Spleen (tissue), 11 donors: Measurements from ENCODE around the gene DHCR7. TPM values are rescaled to one million over a fixed set of nuclear protein-coding genes. Genes with fewer than 3 reads are reported as not detected.

ENCODE experiments used
- DNase-seq: peaks from one replicate; pipeline ENCODE4 v3.0.0-alpha.2; 2020
- H3K27ac ChIP-seq, 8 donors: fragments of 200-600 bp; sonication (generic) in 7 of 8; 1 replicate in 4 of 8; 2 replicates in 4 of 8; pipeline versions ENCODE4 v1.5.0 to v1.8.0; 2016 to 2021; ENCODE audit warnings: inconsistent platforms in 4 of 8, mild to moderate bottlenecking in 4 of 8, moderate library complexity in 1 of 8
- H3K27me3 ChIP-seq, 7 donors: fragments of 200-600 bp; sonication (generic) in 6 of 7; replicated peaks in 1 of 7; 1 replicate in 4 of 7; 2 replicates in 3 of 7; pipeline versions ENCODE4 v1.5.0 to v1.8.0; 2016 to 2021; ENCODE audit warnings: inconsistent platforms in 3 of 7, mild to moderate bottlenecking in 1 of 7
- H3K36me3 ChIP-seq, 6 donors: fragments of 200-600 bp; sonication (generic) in 5 of 6; 1 replicate in 4 of 6; 2 replicates in 2 of 6; pipeline versions ENCODE4 v1.5.0 to v1.8.0; 2016 to 2021; ENCODE audit warnings: inconsistent platforms in 2 of 6
- H3K4me1 ChIP-seq, 6 donors: fragments of 200-600 bp; sonication (generic) in 5 of 6; 1 replicate in 3 of 6; 2 replicates in 3 of 6; pipeline versions ENCODE4 v1.5.0 to v1.8.0; 2016 to 2021; ENCODE audit warnings: inconsistent platforms in 3 of 6
- H3K4me3 ChIP-seq, 8 donors: fragments of 200-600 bp; sonication (generic) in 7 of 8; 1 replicate in 4 of 8; 2 replicates in 4 of 8; pipeline versions ENCODE4 v1.5.0 to v1.8.0; 2016 to 2021; ENCODE audit warnings: inconsistent platforms in 4 of 8, mild to moderate bottlenecking in 4 of 8, moderate library complexity in 2 of 8
- H3K9me3 ChIP-seq, 8 donors: fragments of 200-600 bp; sonication (generic) in 7 of 8; 1 replicate in 4 of 8; 2 replicates in 4 of 8; pipeline versions ENCODE4 v1.5.0 to v1.8.0; 2016 to 2021; ENCODE audit warnings: inconsistent platforms in 4 of 8
- POLR2A ChIP-seq, 3 donors: fragments of 450-650 bp; IDR thresholded peaks; one replicate each; pipeline ENCODE4 v1.5.1; 2017; ENCODE audit warnings: antibody characterized with exemption in 3 of 3, mild to moderate bottlenecking in 1 of 3
- POLR2AphosphoS5 ChIP-seq, 3 donors: sonication (generic); formaldehyde crosslinking; IDR thresholded peaks; one replicate each; pipeline ENCODE4 v1.5.1; 2017; ENCODE audit warnings: antibody characterized with exemption in 3 of 3
- WGBS, 5 donors: extraction: QIAGEN DNeasy Blood & Tissue Kit in 3 of 5; methylation state at CpG; one replicate each; pipeline versions ENCODE4 v1.1.5 to v1.1.7; 2013 to 2018; 5-methylcytosine and 5-hydroxymethylcytosine counted together
- intact Hi-C: fragments of 100-400 bp; cut with DNase I; formaldehyde crosslinking; loops from one replicate; pipeline ENCODE4 v1.15.0; 2023; ENCODE audit warnings: low total_unique reads
- polyA plus RNA-seq, 3 donors: library from polyadenylated mRNA; stranded (reverse); fragments of 200-250 nt; gene quantifications; one replicate each; pipeline ENCODE4 v1.2.1, GENCODE V29; 2013
- total RNA-seq, 7 donors: library from RNA; depleted of rRNA in 3 of 7; stranded (reverse); fragments of >200 nt in 3 of 7; fragmentation: NEBNext Ultra II Directional in 4 of 7; extraction: Animal tissue kit (Norgen Biotek cat#: 25700) in 4 of 7; gene quantifications; one replicate each; pipeline versions ENCODE4 v1.1.0 to v1.2.1, GENCODE V29; 2016 to 2021
- TF ChIP-seq, protein P1 (sequence below), 11 experiments: fragments of 200-600 bp in 7 of 11; fragments of 450-650 bp in 4 of 11; sonication (generic) in 4 of 11; IDR thresholded peaks in 8 of 11; conservative IDR thresholded peaks in 3 of 11; 1 replicate in 7 of 11; 2 replicates in 4 of 11; pipeline versions ENCODE4 v1.4.0 to v1.8.0; 2016 to 2021; ENCODE audit warnings: antibody characterized with exemption in 11 of 11, inconsistent platforms in 4 of 11, mild to moderate bottlenecking in 1 of 11
- donor health status: healthy with polysubstance abuse.
- donor health status: DM: no; HTN: no; CAD: no; lungs with moderate emphysema.
- donor health status: DM: no; HTN: no; CAD: no.
- donor health status: Bipolar disorder and iron deficiency.
- donor health status: healthy.
- donor health status: DM: no; HTN: no; CAD: no.
- donor health status: DM: yes; HTN: yes; CAD: no.

DHCR7 gene
- total and polyA plus RNA-seq, 10 donors = 3.6 to 26.4 (median 14.3) TPM

DNA sequence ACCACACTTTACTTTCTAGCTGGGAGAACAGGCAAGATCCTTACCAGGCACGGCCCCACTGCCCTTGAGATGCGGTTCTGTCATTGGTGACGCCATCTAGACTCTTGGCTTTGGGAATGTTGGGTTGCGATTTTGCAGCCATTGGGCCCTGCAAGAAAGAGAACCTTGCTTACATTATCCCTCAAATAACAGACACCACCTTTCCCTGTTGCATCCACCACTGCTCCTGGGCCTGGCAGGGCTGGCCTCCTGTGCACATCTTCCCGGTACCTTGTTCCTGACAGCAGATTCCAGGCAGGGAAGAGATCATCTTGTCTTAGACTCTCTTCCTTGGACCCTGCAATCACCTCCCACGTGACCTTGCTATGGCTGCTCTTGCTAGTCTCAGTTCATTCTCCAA, 3.4 kb downstream of the DHCR7 start:
- no peak for DNase-seq
- H3K4me3 ChIP-seq = no peak overlapping the region
- H3K4me1 ChIP-seq = peaks cover 9 to 31% (median 24%) of the 10 kb centered on the region in 6 donors
- peaks cover 0 to 13% (median 7%) of the 10 kb centered on the region in 8 donors for H3K9me3 ChIP-seq
- intact Hi-C loops = no loop called here
- 93 to 98% (median 96%) methylated on average over 6 of the region's 6 CpGs for WGBS, 5 donors
- H3K27me3 ChIP-seq = no peaks in the 10 kb centered on the region
- TF ChIP-seq, protein P1, sequence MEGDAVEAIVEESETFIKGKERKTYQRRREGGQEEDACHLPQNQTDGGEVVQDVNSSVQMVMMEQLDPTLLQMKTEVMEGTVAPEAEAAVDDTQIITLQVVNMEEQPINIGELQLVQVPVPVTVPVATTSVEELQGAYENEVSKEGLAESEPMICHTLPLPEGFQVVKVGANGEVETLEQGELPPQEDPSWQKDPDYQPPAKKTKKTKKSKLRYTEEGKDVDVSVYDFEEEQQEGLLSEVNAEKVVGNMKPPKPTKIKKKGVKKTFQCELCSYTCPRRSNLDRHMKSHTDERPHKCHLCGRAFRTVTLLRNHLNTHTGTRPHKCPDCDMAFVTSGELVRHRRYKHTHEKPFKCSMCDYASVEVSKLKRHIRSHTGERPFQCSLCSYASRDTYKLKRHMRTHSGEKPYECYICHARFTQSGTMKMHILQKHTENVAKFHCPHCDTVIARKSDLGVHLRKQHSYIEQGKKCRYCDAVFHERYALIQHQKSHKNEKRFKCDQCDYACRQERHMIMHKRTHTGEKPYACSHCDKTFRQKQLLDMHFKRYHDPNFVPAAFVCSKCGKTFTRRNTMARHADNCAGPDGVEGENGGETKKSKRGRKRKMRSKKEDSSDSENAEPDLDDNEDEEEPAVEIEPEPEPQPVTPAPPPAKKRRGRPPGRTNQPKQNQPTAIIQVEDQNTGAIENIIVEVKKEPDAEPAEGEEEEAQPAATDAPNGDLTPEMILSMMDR (IDR thresholded peaks at IDR 0.05 in 8 of 11, conservative IDR thresholded peaks at IDR 0.05 in 3 of 11) = no peak
- TF ChIP-seq POLR2A (IDR thresholded peaks at IDR 0.05) (no peak), POLR2AphosphoS5 (IDR thresholded peaks at IDR 0.05) (no peak)
- H3K36me3 ChIP-seq = peaks cover 0 to 60% (median 38%) of the 10 kb centered on the region in 6 donors
- H3K27ac ChIP-seq = no peak overlapping the region

DNA sequence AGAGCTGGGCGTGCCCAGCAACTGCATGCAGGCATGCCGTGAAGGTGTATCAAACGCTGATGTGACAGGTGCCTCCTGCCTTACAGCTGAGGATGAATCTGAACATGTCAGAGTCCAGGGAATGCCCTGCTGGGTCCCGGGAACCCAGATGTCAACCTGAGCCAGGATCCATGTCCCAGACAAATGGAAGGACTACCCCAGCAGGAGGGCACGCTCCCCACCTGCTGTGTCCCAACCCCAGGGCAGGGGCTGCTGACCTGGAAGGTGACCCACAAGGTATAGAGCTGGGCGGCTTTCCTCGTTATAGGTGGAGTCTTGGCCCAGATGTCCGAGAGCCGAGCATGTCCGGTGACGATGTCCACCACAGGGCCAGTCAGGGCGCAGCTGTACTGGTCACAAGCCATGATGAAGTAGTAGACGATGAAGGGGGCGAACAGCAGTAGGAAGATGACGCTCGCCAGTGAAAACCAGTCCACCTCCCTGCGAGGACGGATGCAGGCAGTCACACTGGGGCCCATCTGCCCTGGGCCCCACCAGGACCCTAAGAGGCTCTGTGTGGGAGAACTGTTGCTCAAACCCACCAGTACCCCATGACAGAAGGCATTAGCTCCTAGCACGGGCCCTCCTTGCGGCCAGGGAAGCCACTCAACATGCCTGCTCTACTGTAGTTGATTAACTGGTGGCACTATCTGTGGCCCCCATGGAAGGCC, 4.3 kb downstream of the DHCR7 start:
- no peak overlapping the region for H3K27ac ChIP-seq
- DNase-seq = no peak
- peaks cover 5 to 22% (median 14%) of the 10 kb centered on the region in 6 donors for H3K4me1 ChIP-seq
- no peaks in the 10 kb centered on the region for H3K27me3 ChIP-seq
- peaks cover 0 to 69% (median 47%) of the 10 kb centered on the region in 6 donors for H3K36me3 ChIP-seq
- no peak overlapping the region for H3K4me3 ChIP-seq
- TF ChIP-seq POLR2AphosphoS5 (IDR thresholded peaks at IDR 0.05) (no peak), POLR2A (IDR thresholded peaks at IDR 0.05) (no peak)
- TF ChIP-seq, protein P1 (IDR thresholded peaks at IDR 0.05 in 8 of 11, conservative IDR thresholded peaks at IDR 0.05 in 3 of 11) = no peak
- intact Hi-C loops = no loop called here
- peaks cover 0 to 13% (median 7%) of the 10 kb centered on the region in 8 donors for H3K9me3 ChIP-seq
- 92 to 98% (median 96%) methylated on average over 8 to 20 of the region's 20 CpGs for WGBS, 5 donors

DNA sequence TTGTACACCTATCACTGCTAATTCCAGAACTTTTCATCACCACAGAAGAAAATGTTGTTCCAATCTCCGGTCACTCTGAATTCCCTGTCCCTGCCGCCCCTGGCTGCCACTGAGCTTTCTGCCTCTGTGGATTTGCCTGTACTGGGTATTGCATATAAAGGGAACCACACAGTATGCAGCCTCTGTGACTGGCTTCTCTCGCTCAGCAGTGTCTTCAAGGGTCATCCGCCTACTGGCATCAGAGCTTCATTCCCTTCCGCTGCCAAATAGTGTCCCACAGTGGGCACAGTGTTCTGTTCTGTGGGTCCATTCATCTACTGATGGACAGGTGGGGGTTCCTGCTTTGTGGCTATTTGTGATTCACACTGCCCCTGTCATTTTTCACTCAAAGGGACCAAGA, 5.3 kb downstream of the DHCR7 start:
- Histone ChIP-seq H3K27ac (no peak overlapping the region), H3K4me3 (no peak overlapping the region), H3K9me3 (peaks cover 0 to 13% (median 7%) of the 10 kb centered on the region in 8 donors), H3K27me3 (no peaks in the 10 kb centered on the region), H3K36me3 (peaks cover 0 to 78% (median 56%) of the 10 kb centered on the region in 6 donors), H3K4me1 (peaks cover 5 to 22% (median 13%) of the 10 kb centered on the region in 6 donors)
- DNase-seq = no peak
- WGBS, 5 donors = 97 to 99% (median 98%) methylated on average over 5 of the region's 5 CpGs
- intact Hi-C loops = no loop called here
- TF ChIP-seq POLR2A (IDR thresholded peaks at IDR 0.05) = no peak

DNA sequence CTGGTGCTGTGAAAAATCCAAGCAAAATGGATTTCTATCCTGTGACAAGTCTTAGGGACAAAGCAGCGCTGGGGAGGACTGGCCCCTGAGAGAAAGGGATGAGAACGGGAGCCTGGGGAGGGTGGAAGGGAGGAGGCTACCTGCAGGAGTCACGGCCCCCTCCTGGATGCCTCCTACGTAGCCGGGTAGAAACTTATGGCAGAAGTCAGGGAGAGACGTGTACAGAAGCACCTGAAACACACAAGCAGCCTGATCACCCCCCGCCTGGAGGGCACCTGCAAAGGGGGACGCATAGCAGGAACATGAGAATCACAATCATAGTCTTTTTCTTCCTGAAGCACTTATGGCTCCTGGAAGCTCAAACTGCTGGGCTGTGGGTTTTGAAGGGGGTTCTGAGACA, 6.1 kb downstream of the DHCR7 start:
- peaks cover 0 to 13% (median 7%) of the 10 kb centered on the region in 8 donors for H3K9me3 ChIP-seq
- WGBS, 5 donors = 93 to 99% (median 95%) methylated on average over 8 of the region's 8 CpGs
- no peak overlapping the region for H3K4me3 ChIP-seq
- H3K27me3 ChIP-seq = no peaks in the 10 kb centered on the region
- H3K36me3 ChIP-seq = peaks cover 0 to 86% (median 59%) of the 10 kb centered on the region in 6 donors
- no peak overlapping the region for H3K27ac ChIP-seq
- DNase-seq = peak; percentile 64
- peaks cover 0 to 22% (median 7%) of the 10 kb centered on the region in 6 donors for H3K4me1 ChIP-seq
- TF ChIP-seq POLR2AphosphoS5 (IDR thresholded peaks at IDR 0.05) = no peak
- intact Hi-C loops = no loop called here

DNA sequence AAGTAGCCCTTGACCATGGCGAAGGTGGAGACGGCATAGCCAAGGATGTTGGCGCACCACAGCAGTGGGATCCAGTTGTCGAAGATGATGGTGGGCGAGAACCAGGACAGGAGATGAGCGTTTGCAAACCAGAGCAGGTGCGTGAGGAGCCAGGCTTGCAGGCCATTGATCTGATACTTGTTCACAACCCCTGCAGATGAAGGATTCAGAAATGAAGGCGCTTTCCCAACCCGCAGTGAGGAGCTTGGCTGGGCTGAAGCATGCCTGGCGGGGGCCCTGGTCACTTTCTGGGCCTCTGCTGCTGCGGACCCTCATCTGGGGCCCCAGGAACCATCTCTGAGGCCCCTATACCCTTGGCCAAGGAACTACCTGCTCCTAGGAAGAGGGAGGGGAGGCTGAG, 6.9 kb downstream of the DHCR7 start:
- H3K4me1 ChIP-seq = peaks cover 0 to 16% (median 3%) of the 10 kb centered on the region in 6 donors
- intact Hi-C loops = no loop called here
- DNase-seq = no peak
- peaks cover 0 to 94% (median 60%) of the 10 kb centered on the region in 6 donors for H3K36me3 ChIP-seq
- peaks cover 0 to 8% (median 3%) of the 10 kb centered on the region in 8 donors for H3K9me3 ChIP-seq
- no peaks in the 10 kb centered on the region for H3K27me3 ChIP-seq
- WGBS, 5 donors = 93 to 98% (median 97%) methylated on average over 10 to 11 of the region's 11 CpGs
- H3K27ac ChIP-seq = no peak overlapping the region
- TF ChIP-seq POLR2A (IDR thresholded peaks at IDR 0.05) (no peak), POLR2AphosphoS5 (IDR thresholded peaks at IDR 0.05) (no peak)
- TF ChIP-seq, protein P1 (IDR thresholded peaks at IDR 0.05 in 8 of 11, conservative IDR thresholded peaks at IDR 0.05 in 3 of 11) = no peak
- H3K4me3 ChIP-seq = no peak overlapping the region
